AG09319 (cell line): ENCODE measurements around the gene MARCHF10.
"Not testable (repeated sequence)": the region's sequence is repeated elsewhere in the genome, so short reads cannot be mapped to it uniquely, and the experiment has no call there.

ENCODE experiments used
- DNase-seq: peaks from one replicate; pipeline ENCODE4 v3.0.0-alpha.2; 2010; ENCODE audit warnings: low read depth; ENCODE audit errors: extremely low read depth
- CTCF ChIP-seq: IDR thresholded peaks from 2 replicates; pipeline ENCODE4 v1.5.1; 2011; ENCODE audit warnings: low read depth, mild to moderate bottlenecking, inconsistent platforms, low read length, moderate library complexity

The MARCHF10 gene

GRCh38 chr17:62701706-62702085 lies 106.4 kb downstream of the MARCHF10 start:
- no peak for DNase-seq
- no peak for TF ChIP-seq CTCF

DNA sequence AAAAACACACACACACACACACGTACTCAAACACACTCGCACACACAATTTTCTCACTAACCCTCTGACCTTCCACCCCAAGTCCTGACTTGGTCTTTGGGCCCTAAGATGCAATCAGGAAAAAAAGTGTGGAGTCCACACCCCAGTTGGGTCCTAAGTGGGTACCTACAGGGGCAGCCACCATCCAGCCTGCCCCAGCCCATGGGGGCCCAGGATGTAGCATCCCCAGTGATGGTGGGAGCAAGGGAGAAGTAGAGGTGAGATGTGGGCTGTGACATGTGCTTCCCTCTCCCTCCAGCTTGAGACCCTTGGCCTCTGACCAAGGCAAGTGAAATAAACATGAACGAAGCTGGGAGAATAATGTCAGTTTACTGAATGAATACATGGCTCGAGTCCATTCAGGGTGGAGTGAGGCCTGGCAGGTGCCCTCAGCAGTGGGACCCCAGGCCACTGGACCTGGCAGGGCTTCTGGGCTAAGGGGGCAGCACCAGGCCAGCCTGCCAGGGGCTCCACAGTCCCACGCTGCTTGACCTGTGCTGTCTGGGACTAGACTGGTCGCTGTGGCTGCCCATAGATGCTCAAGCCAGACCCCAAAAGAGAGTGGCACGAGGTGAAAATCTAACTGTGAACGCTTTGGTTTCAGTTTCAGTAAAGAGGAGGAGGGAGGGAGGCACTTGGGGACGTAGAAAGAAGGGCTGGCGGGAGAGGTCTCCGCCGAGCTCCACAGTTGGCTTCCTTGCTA lies 107.0 kb downstream of the MARCHF10 start:
- no peak for TF ChIP-seq CTCF
- DNase-seq, result no peak

DNA sequence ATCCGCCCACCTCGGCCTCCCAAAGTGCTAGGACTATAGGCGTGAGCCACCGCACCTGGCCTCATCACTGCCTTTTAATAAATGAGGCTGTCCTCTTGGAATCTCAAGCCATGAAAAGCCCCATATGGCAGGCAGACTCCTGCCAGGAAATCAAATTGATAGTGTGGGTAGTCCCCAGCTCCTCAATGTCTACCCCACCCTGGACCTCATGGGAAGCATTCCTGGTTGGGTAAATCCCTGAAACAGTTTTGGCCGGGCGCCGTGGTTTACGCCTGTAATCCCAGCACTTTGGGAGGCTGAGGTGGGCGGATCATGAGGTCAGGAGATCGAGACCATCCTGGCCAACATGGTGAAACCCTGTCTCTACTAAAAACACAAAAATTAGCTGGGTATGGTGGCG lies 109.7 kb downstream of the MARCHF10 start:
- DNase-seq, result not testable (repeated sequence)

DNA sequence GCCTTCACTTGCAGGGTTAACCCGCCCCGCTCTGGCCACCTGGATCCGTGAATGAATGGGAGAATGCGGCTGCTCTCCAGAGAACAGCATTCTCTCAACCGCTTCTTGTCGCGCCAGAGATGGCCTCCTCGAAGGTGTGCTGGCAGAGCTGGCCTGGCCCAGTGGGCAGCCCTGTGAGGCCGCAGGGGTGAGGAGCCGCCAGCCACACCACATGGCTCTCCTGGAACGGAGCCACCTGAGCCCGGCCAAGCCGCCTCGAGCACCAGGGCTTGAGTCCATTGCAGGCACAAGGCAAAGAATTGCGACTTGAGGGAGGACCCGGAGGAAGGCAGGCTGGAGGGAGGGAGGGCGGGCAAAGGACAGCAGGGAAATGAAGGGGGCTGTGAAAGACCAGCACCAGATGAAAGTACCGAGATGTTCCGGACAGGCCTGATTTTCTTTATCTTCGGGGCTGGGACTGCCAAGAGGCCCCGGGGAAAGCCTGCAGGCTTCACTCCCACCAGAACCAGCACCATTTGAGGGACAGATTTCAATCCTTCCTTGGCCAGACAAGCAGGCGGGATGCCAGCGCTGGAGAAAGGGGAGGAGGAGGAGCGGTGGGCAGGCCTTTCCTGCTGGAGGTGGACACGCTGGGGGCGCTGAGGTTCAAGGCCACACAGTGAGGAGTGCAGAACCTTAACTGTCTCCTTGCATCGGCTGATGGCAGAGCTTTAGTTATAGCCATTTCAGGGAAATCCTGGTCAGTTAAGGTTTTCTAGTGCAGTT lies 111.2 kb downstream of the MARCHF10 start:
- no peak for DNase-seq
- no peak for TF ChIP-seq CTCF

- TF ChIP-seq CTCF, result no peak
- no peak for DNase-seq
Measured at GRCh38 chr17:62696256-62696655, 111.9 kb downstream of the MARCHF10 start.

GRCh38 chr17:62695093-62695738 lies 112.9 kb downstream of the MARCHF10 start:
- not testable (repeated sequence) for DNase-seq

DNA sequence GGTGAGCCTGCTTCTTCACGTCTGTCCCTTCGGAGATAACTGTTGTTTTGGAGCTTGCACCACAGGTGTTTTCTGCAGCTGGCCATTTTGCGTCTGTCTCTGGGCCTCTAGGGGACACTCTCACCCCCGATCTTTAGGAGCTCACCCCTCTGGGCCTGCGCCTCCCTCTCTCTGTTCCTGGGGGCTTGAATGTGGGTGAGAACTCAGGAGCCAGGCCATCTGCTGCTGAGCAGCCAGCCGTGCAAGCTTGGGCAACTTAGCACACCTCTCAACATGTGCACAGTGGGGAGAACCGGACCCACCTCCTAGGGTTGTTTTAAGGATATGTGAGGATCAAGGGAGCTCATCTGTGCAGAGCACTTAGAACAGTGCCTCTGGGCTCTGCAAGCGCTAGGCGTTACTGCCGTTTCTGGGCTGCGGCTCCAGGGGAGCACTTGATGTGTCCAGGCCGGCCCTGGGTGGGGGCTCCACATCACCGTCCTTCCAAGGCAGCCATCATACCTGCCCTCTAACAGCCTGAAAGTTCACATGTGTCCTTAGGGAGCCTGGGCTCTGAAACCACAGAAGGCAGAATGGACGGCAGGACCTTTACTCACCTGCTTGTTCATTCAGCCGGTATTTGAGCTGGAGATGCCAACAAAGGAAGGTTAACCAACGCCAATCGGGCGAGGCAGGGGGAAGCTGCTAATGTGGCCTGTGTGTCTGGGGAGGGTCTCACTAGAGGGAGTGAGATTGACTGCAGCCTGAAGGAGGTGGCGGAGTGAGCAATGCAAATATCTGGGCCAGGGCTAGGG lies 114.3 kb downstream of the MARCHF10 start:
- DNase-seq, result no peak
- no peak for TF ChIP-seq CTCF
